CMK (cell line): ENCODE measurements around the gene ANLN.
"Not testable (repeated sequence)": the region's sequence is repeated elsewhere in the genome, so short reads cannot be mapped to it uniquely, and the experiment has no call there.

Source experiments
- DNase-seq: peaks from one replicate; pipeline ENCODE4 v3.0.0-alpha.2; 2010; ENCODE audit warnings: low read depth

Gene ANLN

GRCh38 chr7:36389371-36390198, at the start of gene ANLN:
ANLN (plus strand) TSS chr7:36389862; CDS start chr7:36390027, 165 bp downstream.
- DNase-seq = peak; percentile 72

- DNase-seq = no peak
These were observed 46.1 kb upstream of the ANLN start for GRCh38 chr7:36343548-36343947.

- DNase-seq = no peak
These were observed 45.0 kb upstream of the ANLN start for GRCh38 chr7:36344622-36345021.

- DNase-seq = no peak
These were observed 43.3 kb upstream of the ANLN start for GRCh38 chr7:36346260-36346831.

GRCh38 chr7:36348256-36348655, 41.4 kb upstream of the ANLN start:
- no peak for DNase-seq

- DNase-seq = no peak
These were observed 40.9 kb upstream of the ANLN start for GRCh38 chr7:36348771-36349170.

- no peak for DNase-seq
These were observed 40.0 kb upstream of the ANLN start for GRCh38 chr7:36349626-36350025.

- no peak for DNase-seq
These were observed 34.2 kb upstream of the ANLN start for GRCh38 chr7:36355490-36355889.

GRCh38 chr7:36357054-36357453, 32.6 kb upstream of the ANLN start:
- no peak for DNase-seq

GRCh38 chr7:36358589-36358988, 31.1 kb upstream of the ANLN start:
- no peak for DNase-seq

GRCh38 chr7:36360244-36360643, 29.4 kb upstream of the ANLN start:
- no peak for DNase-seq

GRCh38 chr7:36361227-36361626, 28.4 kb upstream of the ANLN start:
- no peak for DNase-seq

GRCh38 chr7:36363515-36363914, 26.1 kb upstream of the ANLN start:
- no peak for DNase-seq

- no peak for DNase-seq
These were observed 23.5 kb upstream of the ANLN start for GRCh38 chr7:36366005-36366717.

GRCh38 chr7:36366718-36367560, 22.7 kb upstream of the ANLN start:
- DNase-seq = peak; percentile 46

- DNase-seq = no peak
These were observed 22.0 kb upstream of the ANLN start for GRCh38 chr7:36367561-36368077.

- DNase-seq = no peak
These were observed 21.2 kb upstream of the ANLN start for GRCh38 chr7:36368496-36368895.

GRCh38 chr7:36369171-36369570, 20.5 kb upstream of the ANLN start:
- no peak for DNase-seq

- no peak for DNase-seq
These were observed 19.6 kb upstream of the ANLN start for GRCh38 chr7:36370046-36370445.

- no peak for DNase-seq
These were observed 17.5 kb upstream of the ANLN start for GRCh38 chr7:36372156-36372555.

- not testable (repeated sequence) for DNase-seq
These were observed 11.1 kb upstream of the ANLN start for GRCh38 chr7:36378555-36378954.
